Keratinocyte (primary cell): ENCODE results near the gene GTF2B. TPM values are rescaled to one million over a fixed set of nuclear protein-coding genes. Genes with fewer than 3 reads are reported as not detected.
"Not testable (repeated sequence)": the region's sequence is repeated elsewhere in the genome, so short reads cannot be mapped to it uniquely, and the experiment has no call there.

ENCODE experiments used
- DNase-seq: peaks from one replicate; pipeline ENCODE4 v3.0.0-alpha.2; 2011; ENCODE audit warnings: low read depth, missing footprints, low spot score
- FAIRE-seq: peaks from 2 replicates; lab custom pipeline; 2011; peaks lifted over from hg19 to GRCh38; lab: Jason Lieb, UNC
- H2AFZ ChIP-seq: 2 replicates; pipeline ENCODE4 v1.6.0; 2012; ENCODE audit warnings: low read length, control low read depth, inconsistent platforms; ENCODE audit not compliant: control insufficient read depth
- H3K27ac ChIP-seq: 2 replicates; pipeline ENCODE4 v1.5.1; 2011; ENCODE audit warnings: low read length; ENCODE audit not compliant: control insufficient read depth, insufficient read depth
- H3K27me3 ChIP-seq: 3 replicates; pipeline ENCODE4 v1.6.0; 2011; ENCODE audit warnings: low read length; ENCODE audit not compliant: control insufficient read depth, insufficient read depth; ENCODE audit errors: extremely low read depth
- H3K36me3 ChIP-seq, 2 experiments: 2 replicates in 1 of 2; 3 replicates in 1 of 2; pipeline ENCODE4 v1.5.1; 2011; ENCODE audit warnings: low read length in 2 of 2, mild to moderate bottlenecking in 1 of 2; ENCODE audit not compliant: control insufficient read depth in 2 of 2, insufficient read depth in 2 of 2; ENCODE audit errors: extremely low read depth in 1 of 2
- H3K4me1 ChIP-seq: 3 replicates; pipeline ENCODE4 v1.5.1; 2011; ENCODE audit warnings: low read length; ENCODE audit not compliant: control insufficient read depth, insufficient read depth; ENCODE audit errors: extremely low read depth
- H3K4me2 ChIP-seq: 3 replicates; pipeline ENCODE4 v1.6.0; 2011; ENCODE audit warnings: low read depth, low read length; ENCODE audit not compliant: control insufficient read depth, insufficient read depth; ENCODE audit errors: extremely low read depth
- H3K4me3 ChIP-seq, 3 experiments: fragments of 200-600 bp in 1 of 3; sonication (generic) in 1 of 3; 2 replicates in 2 of 3; 3 replicates in 1 of 3; pipeline ENCODE4 v1.5.1; 2011 to 2016; ENCODE audit warnings: low read length in 3 of 3, mild to moderate bottlenecking in 3 of 3, control low read depth in 2 of 3, inconsistent platforms in 1 of 3, low read depth in 1 of 3, mixed read lengths in 1 of 3, mixed run types in 1 of 3, moderate library complexity in 1 of 3; ENCODE audit not compliant: control insufficient read depth in 2 of 3, insufficient read depth in 2 of 3; ENCODE audit errors: extremely low read depth in 1 of 3
- H3K79me2 ChIP-seq: 2 replicates; pipeline ENCODE4 v1.6.0; 2012; ENCODE audit warnings: low read length; ENCODE audit not compliant: control insufficient read depth, insufficient read depth
- H3K9ac ChIP-seq: 3 replicates; pipeline ENCODE4 v1.6.0; 2011; ENCODE audit warnings: low read length; ENCODE audit not compliant: control insufficient read depth, insufficient read depth; ENCODE audit errors: extremely low read depth
- H3K9me1 ChIP-seq: 3 replicates; pipeline ENCODE4 v1.6.0; 2011; ENCODE audit warnings: low read length; ENCODE audit not compliant: control insufficient read depth, insufficient read depth; ENCODE audit errors: extremely low read depth
- H3K9me3 ChIP-seq: 2 replicates; pipeline ENCODE4 v1.5.1; 2012; ENCODE audit warnings: low read depth, low read length; ENCODE audit not compliant: control insufficient read depth
- H4K20me1 ChIP-seq: 3 replicates; pipeline ENCODE4 v1.6.0; 2011; ENCODE audit warnings: low read length; ENCODE audit not compliant: control insufficient read depth, insufficient read depth; ENCODE audit errors: extremely low read depth
- CTCF ChIP-seq, 3 experiments: IDR thresholded peaks in 1 of 3; conservative IDR thresholded peaks in 1 of 3; optimal IDR thresholded peaks in 1 of 3; 2 replicates in 2 of 3; 3 replicates in 1 of 3; pipeline versions ENCODE3 to v1.5.1; 2011; ENCODE audit warnings: low read length in 3 of 3, mild to moderate bottlenecking in 3 of 3, moderate library complexity in 2 of 3, control low read depth in 1 of 3, inconsistent platforms in 1 of 3; ENCODE audit not compliant: insufficient read depth in 2 of 3; ENCODE audit errors: extremely low read depth in 1 of 3
- EZH2 ChIP-seq: IDR thresholded peaks from one replicate; pipeline ENCODE4 v1.6.1; 2012; ENCODE audit warnings: inconsistent platforms, mild to moderate bottlenecking, low read length, moderate library complexity
- dilution Hi-C: fragments of 300-500 bp; cut with MboI; formaldehyde crosslinking; loops from one replicate; pipeline ENCODE4 v1.7.0; 2020; ENCODE audit warnings: low sequenced_read_pairs; ENCODE audit not compliant: extremely low pct_ligation_motif_present
- polyA minus RNA-seq, 3 experiments: library from RNA; depleted of rRNA, polyadenylated mRNA; stranded (reverse); fragments of >200 nt; gene quantifications; 1 replicate in 1 of 3; 2 replicates in 1 of 3; 3 replicates in 1 of 3; pipeline ENCODE4 v1.2.3, GENCODE V29; 2011
- polyA plus RNA-seq, 5 experiments: library from polyadenylated mRNA; depleted of rRNA in 3 of 5; stranded (reverse) in 3 of 5; stranded (forward) in 1 of 5; unstranded in 1 of 5; fragments of >200 nt; gene quantifications; 1 replicate in 1 of 5; 2 replicates in 3 of 5; 3 replicates in 1 of 5; pipeline versions ENCODE4 v1.2.1 to v1.2.3, GENCODE V29; 2011 to 2012; ENCODE audit warnings: missing spikeins in 2 of 5, low read depth in 1 of 5, low replicate concordance in 1 of 5

GTF2B gene
- polyA plus RNA-seq (41.4 to 63.8 TPM (median 42.1 TPM) in 3 replicates), polyA minus RNA-seq (6.0 to 30.8 TPM (median 19.9 TPM) in 3 replicates)
- 107 TPM for polyA plus RNA-seq (2011; ENCODE audit: low read depth)
- 23.4 and 47.0 TPM in 2 replicates for polyA plus RNA-seq (2011; cell fraction: cytosol; rRNA removed)
- 38.7 and 50.6 TPM in 2 replicates for polyA plus RNA-seq (2011; cell fraction: nucleus; rRNA removed)
- polyA plus RNA-seq (2012; ENCODE audit: low replicate concordance), result 30.4 and 52.4 TPM in 2 replicates
- 31.7 TPM for polyA minus RNA-seq (2011; cell fraction: cytosol; rRNA and poly(A)+ RNA removed)
- polyA minus RNA-seq (2011; cell fraction: nucleus; rRNA and poly(A)+ RNA removed), result 17.5 and 23.7 TPM in 2 replicates

GRCh38 chr1:88891318-88891950 is at the start of gene GTF2B:
Gene GTF2B, minus strand, starts transcription at chr1:88891567. Its CDS starts 68 bp downstream, at chr1:88891499.
- H3K27me3 ChIP-seq, result no peaks in the 10 kb centered on the region
- TF ChIP-seq CTCF (optimal IDR thresholded peaks at IDR 0.05 in 1 of 3, IDR thresholded peaks at IDR 0.05 in 1 of 3, conservative IDR thresholded peaks at IDR 0.05 in 1 of 3; ENCODE audit: extremely low read depth in 1 of 3, insufficient read depth in 2 of 3, low read length in 3 of 3) (no peak), EZH2 (no peak)
- H3K79me2 ChIP-seq, result peaks cover 40% of the 10 kb centered on the region
- H2AFZ ChIP-seq, result peak within 1 kb of the TSS; percentile 70
- peak within 1 kb of the TSS; percentile 98 for H3K4me2 ChIP-seq
- H3K4me1 ChIP-seq, result peaks cover 14% of the 10 kb centered on the region
- peak; percentile 97 for FAIRE-seq
- peak within 1 kb of the TSS; percentile 87 to 96 (median 89) for H3K4me3 ChIP-seq
- dilution Hi-C loops, result no loop called here
- H3K9me3 ChIP-seq, result no peaks in the 10 kb centered on the region
- H3K27ac ChIP-seq, result peak within 1 kb of the TSS; percentile 89
- H4K20me1 ChIP-seq, result peaks cover 3% of the 10 kb centered on the region
- peak within 1 kb of the TSS; percentile 94 for H3K9ac ChIP-seq
- DNase-seq, result peak; percentile 66
- no peaks in the 10 kb centered on the region for H3K9me1 ChIP-seq
- no peaks in the 10 kb centered on the region for H3K36me3 ChIP-seq

GRCh38 chr1:88938528-88938927 is 47.2 kb upstream of the GTF2B start:
- H3K36me3 ChIP-seq, H3K4me3 ChIP-seq, H3K4me1 ChIP-seq, H4K20me1 ChIP-seq, H3K27ac ChIP-seq, H2AFZ ChIP-seq, H3K4me2 ChIP-seq, H3K9me3 ChIP-seq, FAIRE-seq, H3K9ac ChIP-seq, H3K27me3 ChIP-seq, H3K9me1 ChIP-seq, dilution Hi-C loops, DNase-seq, H3K79me2 ChIP-seq: not testable (repeated sequence)
